Heart left ventricle (tissue), 13 donors: ENCODE results near the gene GADD45A.

Experiments used
- POLR2A ChIP-seq, 2 donors: fragments of 450-650 bp; IDR thresholded peaks; one replicate each; pipeline ENCODE4 v1.6.1; 2017; ENCODE audit warnings: antibody characterized with exemption in 2 of 2, mild to moderate bottlenecking in 2 of 2, moderate library complexity in 2 of 2
- TF ChIP-seq, protein P1 (sequence below), 12 donors: fragments of 200-600 bp; sonication (generic) in 4 of 12; IDR thresholded peaks; one replicate each; pipeline versions ENCODE4 v1.5.0 to v1.8.0; 2018 to 2022; ENCODE audit warnings: antibody characterized with exemption in 12 of 12, mild to moderate bottlenecking in 5 of 12
- donor health status: ischemic (EF 13 %, LVEDD 7.1; RV severe dilation, severe dysfunction).
- donor health status: DM: no; HTN: yes; CAD: no.
- donor health status: DM: no; HTN: no; CAD: no.
- donor health status: ischemic (EF 25% LVEDD 6.9; RV normal size, moderate dysfunction).
- donor health status: ischemic (EF 25% LVEDD 5.7; RV mildly dilated, moderate dysfunction).
- donor health status: ischemic (EF 35%, LVEDD 5.7; RV mildly dilated, moderate dysfunction).
- donor health status: nonischemic (EF 11% LVEDD 7.7; RV severe dilation, severe dysfunction).
- donor health status: DM: yes; HTN: yes; CAD: no.
- donor health status: PGD.
- donor health status: ischemic (EF 29% LVEDD 5.4; RV normal size, mild dysfunction).
- donor health status: nonischemic (EF 23%, LVEDD 6.1; RV moderate dilation, normal function).

DNA sequence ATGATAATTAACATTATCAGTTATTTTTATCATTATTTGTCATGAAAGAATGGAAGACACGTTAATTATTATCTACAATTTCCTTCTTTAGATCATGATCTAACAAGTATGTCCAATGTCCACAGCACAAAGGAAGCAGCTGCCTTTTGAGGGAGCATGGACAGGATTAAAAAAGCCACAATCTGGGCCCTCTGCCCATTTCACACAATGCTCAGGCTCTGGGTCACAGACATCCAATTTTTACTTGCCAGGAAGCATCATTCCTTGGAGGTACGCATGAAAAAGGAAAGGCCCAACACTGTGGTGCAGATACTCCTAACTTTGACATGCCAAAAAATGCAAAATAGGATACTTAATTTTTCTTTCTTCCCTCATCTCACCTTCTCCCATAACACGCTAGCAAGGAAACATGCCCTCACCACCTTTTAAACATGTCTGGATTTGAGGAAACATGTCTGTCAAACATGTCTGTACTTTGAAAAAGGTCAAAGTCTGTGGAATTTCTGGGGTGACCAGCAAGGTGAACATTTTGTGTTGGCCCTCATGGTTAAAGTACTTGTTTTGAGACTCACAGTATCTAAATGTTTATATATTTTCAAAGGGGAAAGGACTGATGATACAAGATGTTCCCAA is 40.0 kb downstream of the GADD45A start:
- TF ChIP-seq, protein P1, sequence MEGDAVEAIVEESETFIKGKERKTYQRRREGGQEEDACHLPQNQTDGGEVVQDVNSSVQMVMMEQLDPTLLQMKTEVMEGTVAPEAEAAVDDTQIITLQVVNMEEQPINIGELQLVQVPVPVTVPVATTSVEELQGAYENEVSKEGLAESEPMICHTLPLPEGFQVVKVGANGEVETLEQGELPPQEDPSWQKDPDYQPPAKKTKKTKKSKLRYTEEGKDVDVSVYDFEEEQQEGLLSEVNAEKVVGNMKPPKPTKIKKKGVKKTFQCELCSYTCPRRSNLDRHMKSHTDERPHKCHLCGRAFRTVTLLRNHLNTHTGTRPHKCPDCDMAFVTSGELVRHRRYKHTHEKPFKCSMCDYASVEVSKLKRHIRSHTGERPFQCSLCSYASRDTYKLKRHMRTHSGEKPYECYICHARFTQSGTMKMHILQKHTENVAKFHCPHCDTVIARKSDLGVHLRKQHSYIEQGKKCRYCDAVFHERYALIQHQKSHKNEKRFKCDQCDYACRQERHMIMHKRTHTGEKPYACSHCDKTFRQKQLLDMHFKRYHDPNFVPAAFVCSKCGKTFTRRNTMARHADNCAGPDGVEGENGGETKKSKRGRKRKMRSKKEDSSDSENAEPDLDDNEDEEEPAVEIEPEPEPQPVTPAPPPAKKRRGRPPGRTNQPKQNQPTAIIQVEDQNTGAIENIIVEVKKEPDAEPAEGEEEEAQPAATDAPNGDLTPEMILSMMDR (IDR thresholded peaks at IDR 0.05) = no peak
- TF ChIP-seq POLR2A (IDR thresholded peaks at IDR 0.05) = no peak
